Activated T-cell treated with anti-CD3 and anti-CD28 coated beads, Interleukin-2, amount 50 U/mL, for 72 hours (primary cell): ENCODE measurements around the gene PTGIS. TPM values are rescaled to one million over a fixed set of nuclear protein-coding genes. Genes with fewer than 3 reads are reported as not detected.
A peak's percentile ranks its signal among the peaks of the same experiment; 100 is the strongest.

ENCODE experiments used
- ATAC-seq, 2 donors: fragments of 150-1000 bp; cut with Tn5 transposase; replicated peaks in 1 of 2; 2 replicates each; pipeline ENCODE4 v1.10.0; 2021; ENCODE audit warnings: moderate library complexity in 2 of 2, mild to moderate bottlenecking in 1 of 2
- DNase-seq, 2 donors: peaks; one replicate each; pipeline ENCODE4 v3.0.0; 2021 to 2022; ENCODE audit warnings: mixed read lengths in 1 of 2
- H3K27ac Mint-ChIP-seq: one replicate; pipeline ENCODE4 v1.8.0; 2022; ENCODE audit warnings: mild to moderate bottlenecking, moderate library complexity, mixed read lengths
- H3K27me3 Mint-ChIP-seq: one replicate; pipeline ENCODE4 v1.8.0; 2022; ENCODE audit warnings: low read depth, mixed read lengths
- H3K36me3 Mint-ChIP-seq, 2 donors: one replicate each; pipeline ENCODE4 v1.8.0; 2022; ENCODE audit warnings: mixed read lengths in 2 of 2, mild to moderate bottlenecking in 1 of 2; ENCODE audit not compliant: insufficient read depth in 2 of 2
- H3K4me1 Mint-ChIP-seq: one replicate; pipeline ENCODE4 v1.8.0; 2022; ENCODE audit warnings: low read depth, mixed read lengths
- H3K4me3 Mint-ChIP-seq, 2 donors: one replicate each; pipeline ENCODE4 v1.8.0; 2022; ENCODE audit warnings: mild to moderate bottlenecking in 2 of 2, mixed read lengths in 2 of 2, moderate library complexity in 2 of 2
- H3K9me3 Mint-ChIP-seq, 2 donors: one replicate each; pipeline ENCODE4 v1.8.0; 2022; ENCODE audit warnings: mixed read lengths in 2 of 2
- total RNA-seq, 2 donors: library from RNA; stranded (reverse); gene quantifications; one replicate each; pipeline ENCODE4 v1.2.3, GENCODE V29; 2022

PTGIS gene
- total RNA-seq, 2 donors from 2014 or later, result 1.8 to 6.3 TPM

GRCh38 chr20:49592120-49592519 lies 24.2 kb upstream of the PTGIS start:
- Mint-ChIP-seq H3K4me3 (peak overlapping the region; percentile 79 to 91), H3K27ac (peak overlapping the region; percentile 95), H3K9me3 (peaks cover 3 to 12% of the 10 kb centered on the region in 2 donors), H3K4me1 (peaks cover 85% of the 10 kb centered on the region), H3K36me3 (peaks cover 20 to 35% of the 10 kb centered on the region in 2 donors), H3K27me3 (peaks cover 4% of the 10 kb centered on the region)
- no peak for DNase-seq
- ATAC-seq, result no peak

DNA sequence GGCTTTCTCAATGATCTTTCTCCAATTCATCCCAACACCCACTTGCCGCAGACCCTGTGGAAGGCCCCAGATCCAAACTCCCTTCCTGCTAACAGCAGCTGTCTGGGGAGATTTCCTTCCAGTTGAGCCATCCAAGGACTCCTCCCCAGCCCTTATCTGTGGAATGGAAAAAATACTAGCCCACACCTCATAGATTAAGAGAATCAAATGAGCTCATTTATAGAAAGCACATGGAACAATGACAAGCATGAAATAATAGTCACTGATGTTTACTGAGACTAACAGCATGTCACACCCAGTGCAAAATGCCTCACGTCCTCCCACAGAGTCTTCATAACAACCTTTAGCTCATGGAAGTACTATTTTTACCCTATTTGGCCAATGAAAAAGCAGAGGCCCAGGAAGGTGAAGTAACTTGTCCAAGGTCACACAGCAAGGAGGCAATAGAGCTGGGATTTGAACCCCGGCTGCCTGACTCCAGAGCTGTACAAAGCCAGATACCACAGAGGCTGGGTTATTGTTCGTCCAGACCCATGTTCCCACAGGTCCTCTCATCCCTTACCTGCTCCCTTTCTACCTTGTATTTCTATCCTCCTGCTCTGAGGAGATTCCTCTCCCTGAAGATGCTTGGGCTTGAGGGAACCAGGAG lies 23.4 kb upstream of the PTGIS start:
- peaks cover 80% of the 10 kb centered on the region for H3K4me1 Mint-ChIP-seq
- H3K9me3 Mint-ChIP-seq, result peaks cover 3 to 10% of the 10 kb centered on the region in 2 donors
- ATAC-seq, result peak; percentile 32 to 34
- H3K27ac Mint-ChIP-seq, result peak overlapping the region; percentile 95
- peak overlapping the region; percentile 79 to 91 for H3K4me3 Mint-ChIP-seq
- peak; percentile 48 to 52 for DNase-seq
- H3K27me3 Mint-ChIP-seq, result peaks cover 5% of the 10 kb centered on the region
- peaks cover 17 to 33% of the 10 kb centered on the region in 2 donors for H3K36me3 Mint-ChIP-seq

DNA sequence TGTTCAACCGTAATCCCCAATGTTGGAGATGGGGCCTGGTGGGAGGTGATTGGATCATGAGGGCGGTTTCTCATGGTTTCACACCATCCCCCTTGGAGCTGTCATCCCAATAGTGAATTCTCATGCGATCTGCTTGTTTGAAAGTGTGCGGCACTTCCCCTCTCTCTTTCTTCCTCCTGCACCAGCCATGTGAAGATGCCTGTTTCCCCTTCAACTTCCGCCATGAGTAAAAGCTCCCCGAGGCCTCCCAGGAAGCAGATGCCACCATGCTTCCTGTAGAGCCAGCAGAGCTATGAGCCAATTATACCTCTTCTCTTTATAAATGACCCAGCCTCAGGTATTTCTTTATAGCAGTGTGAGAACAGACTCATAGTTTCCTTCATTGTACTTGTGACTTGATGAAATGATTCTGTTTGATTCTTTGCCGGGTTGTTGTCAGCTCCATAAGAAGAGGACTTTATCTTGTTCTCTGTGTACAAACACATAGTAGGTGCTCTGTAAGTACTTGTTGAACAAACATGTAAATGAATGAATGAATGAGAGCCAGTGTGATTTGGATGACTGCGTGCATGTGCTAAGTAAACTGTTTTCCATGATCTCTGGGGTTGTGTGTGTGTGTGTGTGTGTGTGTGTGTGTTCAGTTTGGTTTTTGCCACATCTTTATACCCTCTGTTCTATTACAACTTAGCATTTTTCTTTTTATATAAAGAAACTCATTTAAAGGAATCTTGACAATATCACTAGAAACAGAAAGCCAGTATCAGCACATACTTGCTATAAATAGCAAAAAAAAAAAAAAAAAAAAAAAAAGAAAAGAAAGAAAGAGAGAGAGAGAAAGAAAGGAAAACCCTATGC lies 22.5 kb upstream of the PTGIS start:
- Mint-ChIP-seq H3K36me3 (peaks cover 11 to 29% of the 10 kb centered on the region in 2 donors), H3K27me3 (peaks cover 9% of the 10 kb centered on the region), H3K9me3 (peaks cover 3 to 10% of the 10 kb centered on the region in 2 donors), H3K4me1 (peaks cover 70% of the 10 kb centered on the region), H3K27ac (peak overlapping the region; percentile 95), H3K4me3 (peak overlapping the region; percentile 82 to 91)
- no peak for DNase-seq
- ATAC-seq, result no peak

GRCh38 chr20:49589747-49590146 lies 21.8 kb upstream of the PTGIS start:
- Mint-ChIP-seq H3K4me3 (peak overlapping the region; percentile 33 to 82), H3K9me3 (peaks cover 3 to 10% of the 10 kb centered on the region in 2 donors), H3K4me1 (peaks cover 67% of the 10 kb centered on the region), H3K27me3 (peaks cover 11% of the 10 kb centered on the region), H3K27ac (peak overlapping the region; percentile 95), H3K36me3 (peaks cover 8 to 25% of the 10 kb centered on the region in 2 donors)
- ATAC-seq (no peak), DNase-seq (no peak)

DNA sequence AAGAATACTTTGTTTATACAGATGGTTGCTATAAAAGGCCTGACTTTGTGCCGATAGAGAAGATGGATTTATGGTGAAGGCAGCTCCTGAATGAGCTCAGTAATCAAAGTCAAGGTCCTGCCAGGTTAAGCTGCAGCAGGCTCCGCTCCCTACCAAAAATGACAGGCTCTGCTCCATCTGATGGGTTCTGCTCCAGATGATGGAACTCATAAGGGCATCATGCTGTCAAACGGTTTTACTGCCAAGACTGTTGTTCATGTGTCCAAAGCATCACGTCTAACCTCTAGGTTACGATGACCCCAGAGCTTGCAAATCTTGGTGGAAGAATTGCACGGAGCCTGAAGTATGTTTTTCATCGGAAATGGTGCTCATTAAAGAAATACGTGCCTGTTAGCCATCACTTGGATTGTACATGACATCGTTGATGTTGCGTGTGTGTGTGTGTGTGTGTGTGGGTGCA lies 19.2 kb upstream of the PTGIS start:
- no peak for ATAC-seq
- peaks cover 53% of the 10 kb centered on the region for H3K4me1 Mint-ChIP-seq

DNA sequence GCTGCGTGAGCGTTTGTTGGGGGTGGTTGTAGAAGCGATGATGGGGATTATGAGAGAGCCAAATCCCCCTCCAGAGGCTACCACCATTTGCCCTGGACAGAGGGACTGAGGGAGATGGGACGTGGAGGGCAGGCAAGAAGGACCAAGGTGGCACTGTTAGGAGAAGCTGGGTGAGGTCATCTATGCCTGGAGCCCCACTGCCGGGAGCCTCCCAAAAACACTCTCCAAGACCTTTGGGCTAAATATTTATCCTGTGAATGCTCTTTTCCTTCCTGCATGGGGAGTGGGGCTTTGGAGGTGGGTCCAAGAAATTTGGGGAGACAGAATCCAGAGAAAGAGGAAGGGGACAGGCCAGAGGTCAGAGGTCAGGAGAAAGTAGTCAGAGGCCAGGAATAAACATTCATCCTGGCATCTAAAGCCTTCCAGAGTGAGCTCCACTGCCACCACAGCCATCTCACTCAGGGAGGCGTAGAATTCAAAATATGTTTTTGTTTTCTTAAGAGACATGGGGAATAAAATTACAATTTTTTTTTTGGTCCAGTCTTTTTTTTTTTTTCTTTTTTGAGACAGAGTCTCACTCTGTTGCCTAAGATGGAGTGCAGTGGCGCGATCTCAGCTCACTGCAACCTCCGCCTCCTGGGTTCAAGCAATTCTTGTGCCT lies 17.8 kb upstream of the PTGIS start:
- H3K4me1 Mint-ChIP-seq, result peaks cover 39% of the 10 kb centered on the region
- no peak overlapping the region for H3K4me3 Mint-ChIP-seq
- H3K9me3 Mint-ChIP-seq, result peaks cover 3 to 10% of the 10 kb centered on the region in 2 donors
- peaks cover 10 to 19% of the 10 kb centered on the region in 2 donors for H3K36me3 Mint-ChIP-seq
- no peak overlapping the region for H3K27ac Mint-ChIP-seq
- DNase-seq (no peak), ATAC-seq (no peak)
- peaks cover 16% of the 10 kb centered on the region for H3K27me3 Mint-ChIP-seq

More for the DNA sequence above, 19.2 kb upstream of the PTGIS start:
- Mint-ChIP-seq H3K27me3 (peaks cover 16% of the 10 kb centered on the region), H3K4me3 (no peak overlapping the region), H3K9me3 (peaks cover 5 to 12% of the 10 kb centered on the region in 2 donors), H3K27ac (no peak overlapping the region), H3K36me3 (peaks cover 13 to 23% of the 10 kb centered on the region in 2 donors)
- DNase-seq, result no peak

DNA sequence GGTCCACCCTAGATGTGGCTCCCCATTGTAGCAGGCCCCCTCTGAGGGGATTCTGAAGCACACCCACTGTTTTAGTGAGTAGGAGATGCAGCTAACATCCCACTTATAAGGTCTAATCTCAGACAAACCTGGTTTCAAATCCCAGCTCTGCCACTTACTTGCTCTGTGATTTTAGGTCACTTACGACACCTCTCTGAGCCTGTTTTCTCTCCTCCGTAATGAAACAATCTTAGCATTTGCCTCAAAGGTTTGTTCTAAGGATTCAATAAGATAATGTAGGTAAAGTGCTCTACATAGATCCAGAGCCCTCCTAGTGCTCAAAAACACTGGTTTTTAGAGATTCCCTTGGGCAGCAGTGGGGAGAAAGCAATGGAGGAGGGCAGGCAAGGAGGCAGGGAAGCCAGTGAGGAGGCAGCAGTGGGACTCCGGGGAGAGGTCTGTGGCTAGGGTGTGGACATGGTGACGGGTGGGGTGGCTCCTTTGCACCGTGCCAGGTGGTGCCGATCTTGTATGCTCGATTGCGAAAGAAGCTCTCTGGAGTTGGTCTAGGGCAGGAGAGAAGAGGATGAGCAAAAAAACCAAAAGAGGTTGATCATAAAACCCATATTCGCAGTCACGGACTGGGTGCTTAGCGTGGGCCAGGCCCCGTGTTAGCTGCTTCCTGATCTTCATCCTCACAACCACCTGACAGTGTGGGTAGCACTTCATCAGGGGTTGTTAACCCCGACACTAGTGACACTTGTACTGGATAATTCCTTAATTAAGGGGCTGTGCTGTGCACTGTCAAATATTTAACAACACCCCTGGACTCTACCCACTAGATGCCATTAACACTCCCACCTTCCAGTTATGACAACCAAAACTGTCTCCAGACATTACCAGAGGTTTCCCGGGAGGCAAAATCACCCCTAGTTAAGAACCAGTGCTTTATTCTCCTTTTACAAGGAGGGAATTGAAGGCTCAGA lies 16.8 kb upstream of the PTGIS start:
- ATAC-seq (peak in 1 of 2 donors; percentile 21), DNase-seq (no peak)
- peaks cover 2 to 5% of the 10 kb centered on the region in 2 donors for H3K9me3 Mint-ChIP-seq
- no peak overlapping the region for H3K4me3 Mint-ChIP-seq
- peaks cover 19% of the 10 kb centered on the region for H3K27me3 Mint-ChIP-seq
- peak overlapping the region; percentile 39 for H3K27ac Mint-ChIP-seq
- peaks cover 5 to 11% of the 10 kb centered on the region in 2 donors for H3K36me3 Mint-ChIP-seq
- peaks cover 28% of the 10 kb centered on the region for H3K4me1 Mint-ChIP-seq

DNA sequence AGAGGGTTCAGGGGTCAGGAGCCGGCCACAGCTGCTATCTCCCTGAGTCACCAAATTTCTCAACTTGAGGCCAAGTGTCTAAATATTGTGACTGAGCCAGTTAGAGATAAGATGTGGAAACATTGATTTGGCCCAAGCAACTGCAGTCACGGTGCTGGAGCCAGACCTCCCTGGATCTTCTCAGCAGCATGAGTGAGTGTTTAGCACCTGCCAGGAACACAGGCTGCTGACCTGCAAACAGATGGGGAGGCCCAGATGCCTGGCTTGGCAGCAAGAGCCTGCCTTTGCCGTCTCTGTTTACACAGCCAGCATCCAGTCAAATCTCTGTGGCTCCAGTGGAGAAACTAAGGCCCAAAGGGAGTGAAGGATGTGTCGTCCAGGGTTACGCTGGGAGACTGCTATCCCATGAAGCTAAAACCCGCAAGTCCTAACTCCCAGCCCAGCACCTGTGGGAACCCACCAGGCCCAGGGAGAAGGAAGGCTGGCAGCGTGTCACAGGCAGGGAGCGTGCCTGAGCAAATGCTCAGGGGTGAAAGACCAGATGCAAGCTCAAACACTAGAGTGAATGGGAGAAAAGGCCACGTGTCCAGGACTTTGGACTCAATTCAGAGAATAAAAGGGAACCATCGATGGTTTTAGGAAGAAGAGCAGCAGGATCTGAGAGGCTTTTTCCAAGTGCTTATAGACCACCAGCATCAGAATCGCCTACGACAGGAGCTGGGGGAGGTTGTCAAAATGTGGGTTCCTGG lies 15.9 kb upstream of the PTGIS start:
- H3K4me1 Mint-ChIP-seq, result peaks cover 20% of the 10 kb centered on the region
- H3K36me3 Mint-ChIP-seq, result peaks cover 5 to 11% of the 10 kb centered on the region in 2 donors
- ATAC-seq (peak in 1 of 2 donors; percentile 56), DNase-seq (no peak)
- peak overlapping the region; percentile 78 for H3K27ac Mint-ChIP-seq
- H3K4me3 Mint-ChIP-seq, result peak overlapping the region in 1 of 2 donors; percentile 1
- peaks cover 23% of the 10 kb centered on the region for H3K27me3 Mint-ChIP-seq
- H3K9me3 Mint-ChIP-seq, result peaks cover 2 to 4% of the 10 kb centered on the region in 2 donors

GRCh38 chr20:49583343-49583668 lies 15.4 kb upstream of the PTGIS start:
- H3K9me3 Mint-ChIP-seq, result peaks cover 2 to 4% of the 10 kb centered on the region in 2 donors
- no peak overlapping the region for H3K4me3 Mint-ChIP-seq
- peak overlapping the region; percentile 78 for H3K27ac Mint-ChIP-seq
- DNase-seq, result no peak
- peaks cover 15% of the 10 kb centered on the region for H3K4me1 Mint-ChIP-seq
- peaks cover 5 to 11% of the 10 kb centered on the region in 2 donors for H3K36me3 Mint-ChIP-seq
- no peak for ATAC-seq
- H3K27me3 Mint-ChIP-seq, result peaks cover 23% of the 10 kb centered on the region

GRCh38 chr20:49582413-49583334 lies 14.7 kb upstream of the PTGIS start:
- peaks cover 15% of the 10 kb centered on the region for H3K4me1 Mint-ChIP-seq
- H3K27me3 Mint-ChIP-seq, result peaks cover 23% of the 10 kb centered on the region
- no peak overlapping the region for H3K27ac Mint-ChIP-seq
- H3K4me3 Mint-ChIP-seq, result no peak overlapping the region
- DNase-seq (no peak), ATAC-seq (no peak)
- H3K9me3 Mint-ChIP-seq, result peaks cover 2 to 4% of the 10 kb centered on the region in 2 donors
- H3K36me3 Mint-ChIP-seq, result peaks cover 5 to 11% of the 10 kb centered on the region in 2 donors

GRCh38 chr20:49581482-49581881 lies 13.5 kb upstream of the PTGIS start:
- H3K27me3 Mint-ChIP-seq, result peaks cover 18% of the 10 kb centered on the region
- peaks cover 12 to 15% of the 10 kb centered on the region in 2 donors for H3K36me3 Mint-ChIP-seq
- no peak overlapping the region for H3K4me3 Mint-ChIP-seq
- peaks cover 2 to 6% of the 10 kb centered on the region in 2 donors for H3K9me3 Mint-ChIP-seq
- DNase-seq (no peak), ATAC-seq (no peak)
- no peak overlapping the region for H3K27ac Mint-ChIP-seq
- H3K4me1 Mint-ChIP-seq, result peaks cover 15% of the 10 kb centered on the region
